ENCODE measurements around the gene CASP7.

- TF ChIP-seq CTCF (IDR thresholded peaks at IDR 0.05; ENCODE audit: low read length) (no peak), EZH2 (IDR thresholded peaks at IDR 0.05; ENCODE audit: borderline replicate concordance, low read length) (no peak)
Measured at GRCh38 chr10:113651021-113651420, 28.7 kb upstream of the CASP7 start.
